Kidney epithelial cell (primary cell): ENCODE measurements around the gene AUNIP. TPM values are rescaled to one million over a fixed set of nuclear protein-coding genes. Genes with fewer than 3 reads are reported as not detected.

Experiments used
- DNase-seq: peaks from one replicate; pipeline ENCODE4 v3.0.0-alpha.2; 2010; ENCODE audit warnings: low read depth
- H3K27me3 ChIP-seq: 2 replicates; pipeline ENCODE4 v1.6.0; 2011; ENCODE audit warnings: low read length; ENCODE audit not compliant: control insufficient read depth, insufficient read depth
- H3K36me3 ChIP-seq: 2 replicates; pipeline ENCODE4 v1.5.1; 2011; ENCODE audit warnings: low read length; ENCODE audit not compliant: control insufficient read depth, insufficient read depth
- H3K4me3 ChIP-seq: 2 replicates; pipeline ENCODE4 v1.5.1; 2011; ENCODE audit warnings: low read depth, mild to moderate bottlenecking, control low read depth, low read length
- total RNA-seq: library from RNA; depleted of rRNA; stranded (reverse); fragments of >200 nt; gene quantifications from 2 replicates; pipeline ENCODE4 v1.2.3, GENCODE V29; 2015
- TF ChIP-seq, protein P1 (sequence below): IDR thresholded peaks from 2 replicates; pipeline ENCODE4 v1.5.1; 2011; ENCODE audit warnings: mild to moderate bottlenecking, moderate library complexity, low read length, control low read depth, inconsistent platforms; ENCODE audit not compliant: insufficient read depth, poor library complexity, severe bottlenecking

AUNIP gene
- total RNA-seq, 1 donor from 2014 or later, result 1.7 TPM

- no peak overlapping the region for H3K4me3 ChIP-seq
- no peaks in the 10 kb centered on the region for H3K36me3 ChIP-seq
- no peak for DNase-seq
- no peaks in the 10 kb centered on the region for H3K27me3 ChIP-seq
- TF ChIP-seq, protein P1, sequence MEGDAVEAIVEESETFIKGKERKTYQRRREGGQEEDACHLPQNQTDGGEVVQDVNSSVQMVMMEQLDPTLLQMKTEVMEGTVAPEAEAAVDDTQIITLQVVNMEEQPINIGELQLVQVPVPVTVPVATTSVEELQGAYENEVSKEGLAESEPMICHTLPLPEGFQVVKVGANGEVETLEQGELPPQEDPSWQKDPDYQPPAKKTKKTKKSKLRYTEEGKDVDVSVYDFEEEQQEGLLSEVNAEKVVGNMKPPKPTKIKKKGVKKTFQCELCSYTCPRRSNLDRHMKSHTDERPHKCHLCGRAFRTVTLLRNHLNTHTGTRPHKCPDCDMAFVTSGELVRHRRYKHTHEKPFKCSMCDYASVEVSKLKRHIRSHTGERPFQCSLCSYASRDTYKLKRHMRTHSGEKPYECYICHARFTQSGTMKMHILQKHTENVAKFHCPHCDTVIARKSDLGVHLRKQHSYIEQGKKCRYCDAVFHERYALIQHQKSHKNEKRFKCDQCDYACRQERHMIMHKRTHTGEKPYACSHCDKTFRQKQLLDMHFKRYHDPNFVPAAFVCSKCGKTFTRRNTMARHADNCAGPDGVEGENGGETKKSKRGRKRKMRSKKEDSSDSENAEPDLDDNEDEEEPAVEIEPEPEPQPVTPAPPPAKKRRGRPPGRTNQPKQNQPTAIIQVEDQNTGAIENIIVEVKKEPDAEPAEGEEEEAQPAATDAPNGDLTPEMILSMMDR, result no peak
Measured at GRCh38 chr1:25786887-25787759, 72.1 kb downstream of the AUNIP start.

- Histone ChIP-seq H3K27me3 (no peaks in the 10 kb centered on the region), H3K4me3 (no peak overlapping the region), H3K36me3 (no peaks in the 10 kb centered on the region)
- DNase-seq, result no peak
- TF ChIP-seq, protein P1, result no peak
Measured at GRCh38 chr1:25785333-25786067, 73.8 kb downstream of the AUNIP start.

DNA sequence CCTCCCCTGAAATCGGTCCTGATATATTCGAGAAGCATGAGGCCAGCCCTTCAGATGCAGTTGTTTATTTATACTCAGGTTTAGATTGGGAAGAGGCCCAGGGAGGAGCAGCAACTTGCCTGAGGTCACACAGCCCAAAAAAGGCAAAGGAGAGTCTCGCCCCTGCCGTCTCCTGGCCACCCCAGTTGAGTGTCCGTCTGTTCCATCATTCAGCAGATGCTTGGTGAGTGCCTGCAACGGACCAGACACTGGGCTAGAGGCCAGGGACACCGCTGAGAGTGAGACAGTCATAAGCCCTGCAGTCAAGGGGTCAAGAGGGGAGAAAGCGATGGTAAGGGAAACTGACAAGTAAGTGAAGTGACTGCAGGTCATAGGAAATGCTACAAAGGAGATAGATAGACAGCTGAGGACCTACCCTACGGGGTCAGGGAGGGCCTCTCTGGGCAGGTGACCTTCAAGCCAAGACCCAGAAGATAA, 74.6 kb downstream of the AUNIP start:
- TF ChIP-seq, protein P1, result no peak
- H3K36me3 ChIP-seq, result no peaks in the 10 kb centered on the region

More for the DNA sequence above, 74.6 kb downstream of the AUNIP start:
- Histone ChIP-seq H3K27me3 (no peaks in the 10 kb centered on the region), H3K4me3 (no peak overlapping the region)
- no peak for DNase-seq

Other genes with a start within 250 kb of the AUNIP start
- gene MAN1C1, start 242.7 kb downstream of the AUNIP start, total RNA-seq, result 1.4 and 4.3 TPM in 2 replicates
- gene SELENON, start 59.3 kb downstream of the AUNIP start, total RNA-seq, result 50.8 and 65.6 TPM in 2 replicates
- 46.3 and 51.0 TPM in 2 replicates for gene MTFR1L, start 39.5 kb downstream of the AUNIP start, total RNA-seq
- 8.7 and 11.9 TPM in 2 replicates for gene PAQR7, start 16.3 kb upstream of the AUNIP start, total RNA-seq
- gene STMN1, start 47.0 kb upstream of the AUNIP start, total RNA-seq, result 182 and 207 TPM in 2 replicates
- gene PAFAH2, start 138.6 kb upstream of the AUNIP start, total RNA-seq, result 20.8 and 23.1 TPM in 2 replicates
- 1.3 TPM in 1 of 2 replicates, not detected in the other for gene EXTL1, start 162.3 kb upstream of the AUNIP start, total RNA-seq
- 0.48 and 0.75 TPM in 2 replicates for gene SLC30A2, start 186.7 kb upstream of the AUNIP start, total RNA-seq
- 0.14 TPM in 1 of 2 replicates, not detected in the other for gene TRIM63, start 208.2 kb upstream of the AUNIP start, total RNA-seq